Mesenchymal stem cell (in vitro differentiated cells and primary cell): ENCODE data around the gene SLC28A1.

Source experiments
- DNase-seq: peaks from one replicate; pipeline ENCODE4 v3.0.0-alpha.2; 2013
- H2AFZ ChIP-seq: one replicate; pipeline ENCODE4 v1.6.1; 2013; ENCODE audit warnings: low read depth, mild to moderate bottlenecking, control low read depth, inconsistent platforms, low read length, moderate library complexity
- H2AK5ac ChIP-seq: 2 replicates; pipeline ENCODE4 v1.6.1; 2013; ENCODE audit warnings: low read length, moderate library complexity, mild to moderate bottlenecking, inconsistent platforms; ENCODE audit not compliant: severe bottlenecking
- H2BK120ac ChIP-seq: one replicate; pipeline ENCODE4 v1.6.1; 2013; ENCODE audit warnings: low read depth, mild to moderate bottlenecking, inconsistent platforms, low read length, moderate library complexity
- H2BK12ac ChIP-seq, 2 experiments: one replicate each; pipeline ENCODE4 v1.6.1; 2013; ENCODE audit warnings: inconsistent platforms in 2 of 2, low read length in 2 of 2, mild to moderate bottlenecking in 2 of 2, moderate library complexity in 2 of 2, control low read depth in 1 of 2
- H2BK15ac ChIP-seq: one replicate; pipeline ENCODE4 v1.6.1; 2013; ENCODE audit warnings: mild to moderate bottlenecking, low read depth, inconsistent platforms; ENCODE audit not compliant: poor library complexity, severe bottlenecking
- H2BK5ac ChIP-seq: 2 replicates; pipeline ENCODE4 v1.6.1; 2013; ENCODE audit warnings: low read depth, mild to moderate bottlenecking, low read length, control low read depth, inconsistent platforms; ENCODE audit not compliant: poor library complexity, severe bottlenecking
- H3K14ac ChIP-seq, 2 experiments: one replicate each; pipeline ENCODE4 v1.6.1; 2013; ENCODE audit warnings: inconsistent platforms in 2 of 2, low read length in 2 of 2, control low read depth in 1 of 2, mild to moderate bottlenecking in 1 of 2, moderate library complexity in 1 of 2
- H3K18ac ChIP-seq, 2 experiments: one replicate each; pipeline ENCODE4 v1.6.1; 2013; ENCODE audit warnings: inconsistent platforms in 2 of 2, low read length in 2 of 2, control low read depth in 1 of 2, low read depth in 1 of 2, mild to moderate bottlenecking in 1 of 2
- H3K23ac ChIP-seq, 2 experiments: one replicate each; pipeline ENCODE4 v1.6.1; 2013; ENCODE audit warnings: inconsistent platforms in 2 of 2, low read length in 2 of 2, mild to moderate bottlenecking in 2 of 2, moderate library complexity in 2 of 2, control low read depth in 1 of 2
- H3K27ac ChIP-seq: 2 replicates; pipeline ENCODE4 v1.5.1; 2013; ENCODE audit warnings: mild to moderate bottlenecking, moderate library complexity, low read length, control low read depth, inconsistent platforms; ENCODE audit not compliant: poor library complexity, severe bottlenecking
- H3K27me3 ChIP-seq, 2 experiments: 2 replicates each; pipeline versions ENCODE4 v1.6.1 to v1.7.0; 2013; ENCODE audit warnings: low read length in 2 of 2, mild to moderate bottlenecking in 2 of 2, moderate library complexity in 2 of 2, control low read depth in 1 of 2, inconsistent platforms in 1 of 2; ENCODE audit not compliant: control insufficient read depth in 1 of 2, insufficient read depth in 1 of 2
- H3K36me3 ChIP-seq, 2 experiments: 2 replicates each; pipeline versions ENCODE4 v1.6.1 to v1.7.0; 2013; ENCODE audit warnings: low read length in 2 of 2, control low read depth in 1 of 2, inconsistent platforms in 1 of 2, low read depth in 1 of 2, mild to moderate bottlenecking in 1 of 2; ENCODE audit not compliant: insufficient read depth in 2 of 2, control insufficient read depth in 1 of 2
- H3K4ac ChIP-seq, 2 experiments: one replicate each; pipeline ENCODE4 v1.6.1; 2013; ENCODE audit warnings: inconsistent platforms in 2 of 2, low read length in 2 of 2, mild to moderate bottlenecking in 2 of 2, moderate library complexity in 2 of 2, control low read depth in 1 of 2, low read depth in 1 of 2
- H3K4me1 ChIP-seq: 2 replicates; pipeline ENCODE4 v1.6.1; 2013; ENCODE audit warnings: low read depth, low read length, control low read depth; ENCODE audit not compliant: control insufficient read depth, insufficient read depth
- H3K4me2 ChIP-seq: 2 replicates; pipeline ENCODE4 v1.6.1; 2013; ENCODE audit warnings: low read length, mild to moderate bottlenecking, inconsistent platforms; ENCODE audit not compliant: poor library complexity, severe bottlenecking
- H3K4me3 ChIP-seq, 2 experiments: 2 replicates each; pipeline versions ENCODE4 v1.5.1 to v1.7.0; 2013; ENCODE audit warnings: low read length in 2 of 2, mild to moderate bottlenecking in 2 of 2, control low read depth in 1 of 2, low read depth in 1 of 2; ENCODE audit not compliant: insufficient read depth in 1 of 2
- H3K79me1 ChIP-seq: replicated peaks from 2 replicates; pipeline ENCODE4 v1.6.1; 2013; ENCODE audit warnings: mild to moderate bottlenecking, control low read depth, low read length, inconsistent platforms; ENCODE audit not compliant: poor library complexity, severe bottlenecking
- H3K9ac ChIP-seq: 2 replicates; pipeline ENCODE4 v1.7.0; 2013; ENCODE audit warnings: mild to moderate bottlenecking, low read length, moderate library complexity
- H3K9me3 ChIP-seq: 2 replicates; pipeline ENCODE4 v1.7.0; 2013; ENCODE audit warnings: mild to moderate bottlenecking, low read length; ENCODE audit not compliant: control insufficient read depth
- H4K8ac ChIP-seq: one replicate; pipeline ENCODE4 v1.6.1; 2013; ENCODE audit warnings: inconsistent platforms, mild to moderate bottlenecking, low read length, moderate library complexity
- H4K91ac ChIP-seq: one replicate; pipeline ENCODE4 v1.6.1; 2013; ENCODE audit warnings: mild to moderate bottlenecking, low read length, inconsistent platforms
- WGBS: methylation state at CpG from one replicate; pipeline ENCODE4 v1.1.7; 2013; ENCODE audit warnings: mixed read lengths; 5-methylcytosine and 5-hydroxymethylcytosine counted together

SLC28A1 gene

DNA sequence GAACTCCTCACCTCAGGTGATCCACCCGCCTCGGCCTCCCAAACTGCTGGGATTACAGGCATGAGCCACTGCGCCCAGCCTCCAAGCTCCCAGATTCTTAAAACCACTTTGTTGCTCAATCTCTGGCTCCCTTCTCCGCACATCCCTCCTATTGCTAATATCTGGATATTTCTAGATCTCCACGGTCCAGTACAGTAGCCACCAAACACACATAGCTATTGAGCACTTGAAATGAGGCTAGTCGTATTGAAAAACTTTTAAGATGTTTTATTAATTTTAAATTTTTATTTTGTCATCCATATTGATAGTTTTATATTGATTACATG, 44.3 kb downstream of the SLC28A1 start:
- H3K4ac ChIP-seq: no peak overlapping the region
- no peak overlapping the region for H3K27ac ChIP-seq
- H3K23ac ChIP-seq: no peak overlapping the region
- no peak overlapping the region for H3K14ac ChIP-seq
- no peak overlapping the region for H3K4me3 ChIP-seq
- no peak overlapping the region for H3K9ac ChIP-seq
- H2BK5ac ChIP-seq: no peak overlapping the region
- H3K9me3 ChIP-seq: no peaks in the 10 kb centered on the region
- H3K18ac ChIP-seq: no peak overlapping the region
- WGBS: 97% methylated on average over 5 of the region's 6 CpGs
- no peak overlapping the region for H2AK5ac ChIP-seq
- H2BK12ac ChIP-seq: no peak overlapping the region
- H3K4me1 ChIP-seq: peaks cover 12% of the 10 kb centered on the region
- no peak overlapping the region for H2AFZ ChIP-seq
- H3K36me3 ChIP-seq: no peaks in the 10 kb centered on the region
- no peak overlapping the region for H2BK15ac ChIP-seq
- no peak overlapping the region for H3K4me2 ChIP-seq
- no peak for DNase-seq
- H3K27me3 ChIP-seq: no peaks in the 10 kb centered on the region
- no peak overlapping the region for H2BK120ac ChIP-seq
- no peak overlapping the region for H4K91ac ChIP-seq
- no peaks in the 10 kb centered on the region for H3K79me1 ChIP-seq
- no peak overlapping the region for H4K8ac ChIP-seq

DNA sequence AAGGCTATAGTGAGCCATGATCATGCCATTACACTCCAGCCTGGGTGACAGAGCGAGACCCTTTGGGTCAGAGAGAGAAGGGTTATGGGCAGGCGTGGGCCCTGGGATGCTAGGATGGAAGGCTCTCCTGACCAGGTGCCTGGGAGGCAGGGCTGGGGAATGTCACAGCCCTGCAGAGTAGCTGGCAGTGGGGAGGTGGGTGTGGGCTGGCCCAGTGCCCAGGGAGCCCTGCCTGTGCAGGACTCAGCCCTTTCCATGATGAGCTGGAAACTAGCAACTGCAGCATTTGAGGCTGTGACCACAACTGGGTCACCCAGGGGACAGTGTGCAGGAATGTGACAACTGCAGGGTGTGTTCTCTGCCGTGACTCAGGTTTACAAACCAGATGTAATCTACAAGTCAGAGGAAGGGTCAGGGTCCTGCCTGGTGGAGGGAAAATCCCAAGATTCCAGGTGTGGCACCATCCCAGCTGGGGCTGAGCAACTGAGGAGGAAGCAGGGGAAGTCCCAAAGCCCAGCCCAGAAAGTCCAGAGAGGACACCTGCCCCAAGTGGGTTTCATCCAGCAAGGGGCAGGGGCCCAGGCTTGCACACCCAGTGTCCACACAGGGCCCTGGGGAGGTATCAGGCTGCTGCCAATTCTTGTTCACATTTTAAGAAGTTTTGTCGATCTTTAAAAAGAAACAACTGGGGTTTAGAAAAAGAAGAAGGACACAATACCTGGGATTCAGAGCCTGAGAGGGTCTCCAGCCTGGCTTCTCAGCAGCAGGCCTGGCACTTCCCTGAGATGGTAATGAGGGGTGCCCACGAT, 45.5 kb downstream of the SLC28A1 start:
- Histone ChIP-seq H3K4me1 (peaks cover 9% of the 10 kb centered on the region), H2BK12ac (no peak overlapping the region), H2BK15ac (no peak overlapping the region), H3K4ac (no peak overlapping the region), H2AK5ac (no peak overlapping the region), H3K27me3 (no peaks in the 10 kb centered on the region), H4K8ac (no peak overlapping the region), H2BK5ac (no peak overlapping the region), H3K36me3 (no peaks in the 10 kb centered on the region), H3K79me1 (no peaks in the 10 kb centered on the region), H3K9me3 (no peaks in the 10 kb centered on the region), H3K18ac (no peak overlapping the region), H3K23ac (no peak overlapping the region), H3K4me2 (no peak overlapping the region), H3K4me3 (no peak overlapping the region), H2AFZ (no peak overlapping the region), H3K14ac (no peak overlapping the region), H3K9ac (no peak overlapping the region), H2BK120ac (no peak overlapping the region), H3K27ac (no peak overlapping the region), H4K91ac (no peak overlapping the region)
- peak; percentile 56 for DNase-seq
- 69% methylated on average over 5 of the region's 5 CpGs for WGBS

DNA sequence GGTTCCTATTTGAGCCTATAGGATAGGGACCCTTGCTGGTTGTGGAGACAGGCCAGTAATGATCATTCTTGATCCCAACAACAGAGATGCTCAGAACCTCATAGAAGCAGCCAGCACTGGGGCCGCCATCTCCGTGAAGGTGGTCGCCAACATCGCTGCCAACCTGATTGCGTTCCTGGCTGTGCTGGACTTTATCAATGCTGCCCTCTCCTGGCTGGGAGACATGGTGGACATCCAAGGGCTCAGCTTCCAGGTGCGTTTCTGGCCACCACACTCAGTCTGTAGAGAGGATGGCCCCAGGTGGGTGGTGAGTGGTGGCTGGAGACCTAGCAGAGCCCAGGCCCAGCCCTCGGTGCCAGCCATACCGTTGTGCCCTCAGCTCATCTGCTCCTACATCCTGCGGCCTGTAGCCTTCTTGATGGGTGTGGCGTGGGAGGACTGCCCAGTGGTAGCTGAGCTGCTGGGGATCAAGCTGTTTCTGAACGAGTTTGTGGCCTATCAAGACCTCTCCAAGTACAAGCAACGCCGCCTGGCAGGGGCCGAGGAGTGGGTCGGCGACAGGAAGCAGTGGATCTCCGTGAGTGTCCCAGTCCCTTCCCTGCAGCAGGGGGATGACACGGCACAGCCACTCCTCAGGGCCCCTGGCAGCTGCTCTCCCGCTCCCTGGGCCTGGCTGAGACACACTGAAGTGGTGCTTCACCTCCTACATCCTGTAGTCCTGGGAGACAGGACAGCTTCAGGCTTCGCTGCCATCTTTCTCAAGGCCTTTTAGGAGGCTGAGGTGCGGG, 50.7 kb downstream of the SLC28A1 start:
- Histone ChIP-seq H3K14ac (no peak overlapping the region), H2AFZ (no peak overlapping the region), H2BK12ac (peak overlapping the region in 1 of 2 experiments; percentile 21), H3K4ac (no peak overlapping the region), H3K9ac (no peak overlapping the region), H2BK15ac (no peak overlapping the region), H3K18ac (no peak overlapping the region), H4K91ac (no peak overlapping the region), H2BK120ac (no peak overlapping the region), H3K79me1 (no peaks in the 10 kb centered on the region), H3K27ac (no peak overlapping the region), H3K4me3 (no peak overlapping the region), H3K4me2 (no peak overlapping the region), H3K23ac (no peak overlapping the region), H3K36me3 (no peaks in the 10 kb centered on the region), H2AK5ac (no peak overlapping the region), H3K9me3 (no peaks in the 10 kb centered on the region), H3K4me1 (peaks cover 3% of the 10 kb centered on the region), H3K27me3 (peaks cover 0 to 4% of the 10 kb centered on the region in 2 experiments), H2BK5ac (no peak overlapping the region), H4K8ac (no peak overlapping the region)
- no peak for DNase-seq
- 80% methylated on average over 21 of the region's 21 CpGs for WGBS

- Histone ChIP-seq H3K4ac (no peak overlapping the region), H3K9me3 (peaks cover 4% of the 10 kb centered on the region), H2BK120ac (no peak overlapping the region), H3K18ac (no peak overlapping the region), H4K91ac (no peak overlapping the region), H4K8ac (no peak overlapping the region), H2BK15ac (no peak overlapping the region), H3K23ac (no peak overlapping the region), H3K79me1 (no peaks in the 10 kb centered on the region), H3K4me2 (no peak overlapping the region), H2AFZ (no peak overlapping the region), H3K27me3 (peaks cover 0 to 4% of the 10 kb centered on the region in 2 experiments), H3K9ac (no peak overlapping the region), H3K14ac (no peak overlapping the region), H3K4me1 (peaks cover 2% of the 10 kb centered on the region), H3K36me3 (no peaks in the 10 kb centered on the region), H2BK5ac (no peak overlapping the region), H3K4me3 (no peak overlapping the region), H2AK5ac (no peak overlapping the region), H3K27ac (no peak overlapping the region), H2BK12ac (no peak overlapping the region)
- no peak for DNase-seq
- WGBS: 67% methylated on average over 2 of the region's 5 CpGs
Observed at GRCh38 chr15:84937144-84937543, 52.7 kb downstream of the SLC28A1 start.
